HepG2 (cell line): ENCODE measurements around the gene SIRT6. TPM values are rescaled to one million over a fixed set of nuclear protein-coding genes. Genes with fewer than 3 reads are reported as not detected.

Experiments
- DMAP1 ChIP-seq: IDR thresholded peaks from 2 replicates; pipeline ENCODE4 v1.6.1; 2016
- ETV6 ChIP-seq: sonication (generic); formaldehyde crosslinking; conservative IDR thresholded peaks from 2 replicates; pipeline ENCODE4 v1.4.0; 2020; ENCODE audit warnings: missing genetic modification reagents
- FOXM1 ChIP-seq: sonication (generic); formaldehyde crosslinking; IDR thresholded peaks from 2 replicates; pipeline ENCODE4 v1.5.0; 2020; ENCODE audit warnings: missing genetic modification reagents
- HOXA7 ChIP-seq: sonication (generic); formaldehyde crosslinking; IDR thresholded peaks from 2 replicates; pipeline ENCODE4 v1.8.1; 2022; ENCODE audit warnings: mild to moderate bottlenecking, missing genetic modification reagents, moderate library complexity
- MAX ChIP-seq: IDR thresholded peaks from 2 replicates; pipeline ENCODE4 v1.6.1; 2012; ENCODE audit warnings: inconsistent platforms
- MNT ChIP-seq: fragments of 450-650 bp; IDR thresholded peaks from 2 replicates; pipeline ENCODE4 v1.6.1; 2016
- MTA1 ChIP-seq: sonication (generic); formaldehyde crosslinking; IDR thresholded peaks from 2 replicates; pipeline ENCODE4 v1.4.0; 2020; ENCODE audit warnings: missing genetic modification reagents, mild to moderate bottlenecking, borderline replicate concordance
- MTERF4 ChIP-seq: sonication (generic); formaldehyde crosslinking; IDR thresholded peaks from 2 replicates; pipeline ENCODE4 v1.8.0; 2023; ENCODE audit warnings: mild to moderate bottlenecking, missing genetic modification reagents
- NR0B2 ChIP-seq: sonication (generic); formaldehyde crosslinking; IDR thresholded peaks from 2 replicates; pipeline ENCODE4 v1.4.0; 2020; ENCODE audit warnings: mild to moderate bottlenecking, missing genetic modification reagents
- PCBP1 ChIP-seq: fragments of 200-400 bp; formaldehyde crosslinking; IDR thresholded peaks from 2 replicates; pipeline ENCODE4 v1.6.1; 2017; ENCODE audit warnings: mild to moderate bottlenecking, low read depth, low read length, borderline replicate concordance
- RARG ChIP-seq: sonication (generic); formaldehyde crosslinking; IDR thresholded peaks from 2 replicates; pipeline ENCODE4 v1.4.0; 2020; ENCODE audit warnings: low read depth, mild to moderate bottlenecking, missing genetic modification reagents
- SAFB2 ChIP-seq: sonication (generic); formaldehyde crosslinking; IDR thresholded peaks from 2 replicates; pipeline ENCODE4 v1.5.1; 2020; ENCODE audit warnings: missing genetic modification reagents, low read depth, mild to moderate bottlenecking, borderline replicate concordance
- SMAD3 ChIP-seq: sonication (generic); formaldehyde crosslinking; IDR thresholded peaks from 2 replicates; pipeline ENCODE4 v1.4.0; 2020; ENCODE audit warnings: missing genetic modification reagents
- SNAPC2 ChIP-seq: sonication (generic); formaldehyde crosslinking; IDR thresholded peaks from 2 replicates; pipeline ENCODE4 v1.8.1; 2022; ENCODE audit warnings: mild to moderate bottlenecking, missing genetic modification reagents
- TFAP4 ChIP-seq: sonication (generic); IDR thresholded peaks from 2 replicates; pipeline ENCODE4 v1.6.1; 2016; ENCODE audit warnings: low read depth, borderline replicate concordance
- TGIF2 ChIP-seq: IDR thresholded peaks from 2 replicates; pipeline ENCODE4 v1.6.1; 2016; ENCODE audit warnings: control low read depth, missing compliant biosample characterization
- ZBTB7B ChIP-seq: sonication (generic); formaldehyde crosslinking; IDR thresholded peaks from 2 replicates; pipeline ENCODE4 v1.4.0; 2020; ENCODE audit warnings: missing genetic modification reagents
- ZFP91 ChIP-seq: sonication (generic); formaldehyde crosslinking; IDR thresholded peaks from 2 replicates; pipeline ENCODE4 v1.9.0; 2022; ENCODE audit warnings: missing genetic modification reagents, mild to moderate bottlenecking, borderline replicate concordance
- ZNF234 ChIP-seq: sonication (generic); formaldehyde crosslinking; conservative IDR thresholded peaks from 2 replicates; pipeline ENCODE4 v1.5.1; 2020; ENCODE audit warnings: mild to moderate bottlenecking, missing genetic modification reagents
- ZNF274 ChIP-seq: sonication (generic); formaldehyde crosslinking; IDR thresholded peaks from 2 replicates; pipeline ENCODE4 v1.5.1; 2020; ENCODE audit warnings: mild to moderate bottlenecking, missing genetic modification reagents
- ZNF276 ChIP-seq: sonication (generic); formaldehyde crosslinking; IDR thresholded peaks from 2 replicates; pipeline ENCODE4 v1.4.0; 2020; ENCODE audit warnings: mild to moderate bottlenecking, low read depth, missing genetic modification reagents
- ZNF354B ChIP-seq: sonication (generic); formaldehyde crosslinking; IDR thresholded peaks from 2 replicates; pipeline ENCODE4 v1.8.0; 2022; ENCODE audit warnings: mild to moderate bottlenecking, missing genetic modification reagents
- ZNF878 ChIP-seq: sonication (generic); formaldehyde crosslinking; IDR thresholded peaks from 2 replicates; pipeline ENCODE4 v1.8.1; 2023; ENCODE audit warnings: mild to moderate bottlenecking, missing genetic modification reagents, moderate library complexity
- polyA plus RNA-seq, 8 experiments: library from polyadenylated mRNA; depleted of rRNA in 3 of 8; stranded (reverse) in 7 of 8; unstranded in 1 of 8; fragments of >200 nt; fragmentation: Illumina TruSeq in 4 of 8; extraction: Trizol in 4 of 8; gene quantifications; 2 replicates each; pipeline versions ENCODE4 v1.2.1 to v1.2.3, GENCODE V29; 2011 to 2016; ENCODE audit warnings: low read depth in 4 of 8, missing spikeins in 1 of 8, mixed read lengths in 1 of 8; ENCODE audit not compliant: insufficient read depth in 1 of 8
- total RNA-seq, 5 experiments: library from RNA; depleted of rRNA; stranded (reverse); fragments of >200 nt; fragmentation: Illumina TruSeq; extraction: Trizol; gene quantifications; 2 replicates each; pipeline ENCODE4 v1.2.3, GENCODE V29; 2016; ENCODE audit warnings: low read depth in 1 of 5

The SIRT6 gene
- total and polyA plus RNA-seq, 2 of the 13 experiments (the other 11 are each of a cell fraction or from before 2014, with no cell fraction given) = 11.0 to 18.4 TPM

- TF ChIP-seq ZNF274 (CRISPR knock-in tag) (0 out of 2 replicates have a peak, but pooled peaks have one; percentile 23), TGIF2 (CRISPR knock-in tag) (no peak), MNT (no peak), TFAP4 (peak; percentile 9; the same call in 1 of the 2 replicates), FOXM1 (CRISPR knock-in tag) (no peak), DMAP1 (CRISPR knock-in tag) (no peak), MTA1 (CRISPR knock-in tag) (peak; percentile 71; the same call in 1 of the 2 replicates), PCBP1 (no peak), ZNF354B (no peak), HOXA7 (CRISPR knock-in tag) (no peak), ZBTB7B (no peak), ZNF276 (CRISPR knock-in tag) (no peak), SMAD3 (CRISPR knock-in tag) (no peak), ETV6 (CRISPR knock-in tag) (no peak), RARG (CRISPR knock-in tag) (no peak), ZFP91 (CRISPR knock-in tag) (peak; percentile 20; the same call in 1 of the 2 replicates), MTERF4 (CRISPR knock-in tag) (no peak), SNAPC2 (CRISPR knock-in tag) (0 out of 2 replicates have a peak, but pooled peaks have one; percentile 47), ZNF878 (CRISPR knock-in tag) (no peak), ZNF234 (no peak), NR0B2 (CRISPR knock-in tag) (no peak), MAX (no peak), SAFB2 (0 out of 2 replicates have a peak, but pooled peaks have one; percentile 24)
Observed at GRCh38 chr19:4224470-4224869, 42.1 kb upstream of the SIRT6 start (continued).
